Epithelial cell of prostate (primary cell): Measurements from ENCODE around the gene ABCC2.
"Not testable (repeated sequence)": the region's sequence is repeated elsewhere in the genome, so short reads cannot be mapped to it uniquely, and the experiment has no call there.

Experiments
- DNase-seq: peaks from one replicate; pipeline ENCODE4 v3.0.0-alpha.2; 2011; ENCODE audit warnings: low read depth, low spot score
- H3K27ac ChIP-seq: fragments of 450-650 bp; 2 replicates; pipeline ENCODE4 v1.5.1; 2017; ENCODE audit warnings: mild to moderate bottlenecking

Gene ABCC2

DNA sequence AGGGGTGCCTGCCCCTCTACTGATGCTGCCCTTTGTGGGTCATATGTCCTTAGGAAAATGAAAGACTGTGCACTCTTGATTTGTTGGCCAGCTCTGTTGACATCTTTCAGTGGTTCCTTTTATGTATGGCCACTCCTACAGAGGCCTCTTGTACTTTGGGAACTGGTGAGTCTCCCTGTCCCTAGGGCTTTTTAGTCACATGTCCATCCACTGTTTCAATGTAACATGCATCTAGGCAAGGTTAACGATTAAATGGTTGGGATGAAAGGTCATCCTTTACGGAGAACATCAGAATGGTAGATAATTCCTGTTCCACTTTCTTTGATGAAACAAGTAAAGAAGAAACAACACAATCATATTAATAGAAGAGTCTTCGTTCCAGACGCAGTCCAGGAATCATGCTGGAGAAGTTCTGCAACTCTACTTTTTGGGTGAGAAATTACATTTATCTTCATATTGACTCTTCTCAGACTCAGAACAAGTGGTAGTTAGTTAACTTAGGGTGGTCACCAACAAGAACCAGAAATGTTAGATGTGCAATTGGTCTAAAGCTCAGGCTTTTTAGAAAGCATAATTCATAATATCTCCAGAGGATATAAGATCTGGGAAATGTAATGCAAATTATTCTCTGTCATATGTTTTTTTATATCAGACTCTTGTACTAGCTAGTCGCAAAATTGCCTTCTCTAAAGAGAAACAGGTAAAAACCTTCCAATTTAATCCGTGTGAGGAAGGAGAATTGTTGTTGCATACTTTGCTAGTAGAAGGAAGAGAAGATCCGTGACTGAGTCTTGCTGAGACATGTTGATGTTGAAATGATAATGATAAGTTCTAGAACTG, at the start of gene ABCC2:
Gene ABCC2, plus strand, starts transcription at position 194 of the 840 bp plus-strand sequence. Its CDS starts 205 bp downstream, at position 399.
- DNase-seq, result no peak
- H3K27ac ChIP-seq, result peak within 1 kb of the TSS; percentile 62

DNA sequence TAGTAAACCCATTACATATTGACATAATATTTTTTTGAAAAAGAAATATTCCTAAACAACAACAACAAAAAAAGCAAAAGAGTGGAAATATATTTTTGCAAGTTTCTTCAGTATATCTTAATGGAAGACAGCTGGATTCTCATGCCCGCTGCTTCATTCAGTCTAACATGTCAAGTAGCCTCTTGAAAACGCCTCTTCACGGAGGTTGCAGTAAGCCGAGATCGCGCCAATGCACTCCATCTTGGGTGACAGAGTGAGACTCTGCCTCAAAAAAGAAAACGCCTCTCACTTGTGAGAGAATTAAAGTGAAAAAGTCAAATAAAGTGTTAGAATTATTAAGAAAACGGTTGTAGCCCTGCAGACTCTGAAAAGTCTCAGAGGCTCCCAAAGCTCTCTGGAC, 49.1 kb upstream of the ABCC2 start:
- H3K27ac ChIP-seq, result peak overlapping the region; percentile 90
- no peak for DNase-seq

GRCh38 chr10:99734111-99734510, 48.3 kb upstream of the ABCC2 start:
- DNase-seq, H3K27ac ChIP-seq: not testable (repeated sequence)

GRCh38 chr10:99740260-99740659, 42.2 kb upstream of the ABCC2 start:
- DNase-seq, result no peak
- H3K27ac ChIP-seq, result no peak overlapping the region

- no peak for DNase-seq
- no peak overlapping the region for H3K27ac ChIP-seq
These were observed 41.4 kb upstream of the ABCC2 start for GRCh38 chr10:99740933-99741559.

- no peak for DNase-seq
- H3K27ac ChIP-seq, result no peak overlapping the region
These were observed 40.2 kb upstream of the ABCC2 start for GRCh38 chr10:99742254-99742653.

- DNase-seq, result no peak
- no peak overlapping the region for H3K27ac ChIP-seq
These were observed 39.7 kb upstream of the ABCC2 start for GRCh38 chr10:99742701-99743100.

DNA sequence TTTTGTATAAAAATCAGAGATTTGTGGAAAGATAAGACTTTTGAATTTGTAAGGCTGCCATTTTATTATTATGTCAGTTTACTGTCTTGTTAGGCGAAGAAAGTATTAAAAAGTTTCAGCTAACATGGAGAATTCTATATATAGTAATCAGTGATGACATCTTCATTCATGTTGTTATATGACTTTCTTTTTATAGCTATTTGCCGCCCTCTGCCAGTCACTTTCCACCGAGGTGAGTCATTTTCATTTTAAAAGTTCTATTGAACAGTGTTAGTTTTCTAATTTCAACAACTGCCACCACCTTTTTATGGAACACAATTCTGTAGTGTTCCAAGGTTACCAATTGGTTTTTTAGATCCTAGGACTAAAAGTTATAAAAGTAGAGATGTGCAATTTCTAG, 38.6 kb upstream of the ABCC2 start:
- DNase-seq, result no peak
- H3K27ac ChIP-seq, result no peak overlapping the region

GRCh38 chr10:99746166-99746565, 36.3 kb upstream of the ABCC2 start:
- not testable (repeated sequence) for H3K27ac ChIP-seq, DNase-seq

GRCh38 chr10:99748823-99749451, 33.5 kb upstream of the ABCC2 start:
- no peak overlapping the region for H3K27ac ChIP-seq
- DNase-seq, result no peak

DNA sequence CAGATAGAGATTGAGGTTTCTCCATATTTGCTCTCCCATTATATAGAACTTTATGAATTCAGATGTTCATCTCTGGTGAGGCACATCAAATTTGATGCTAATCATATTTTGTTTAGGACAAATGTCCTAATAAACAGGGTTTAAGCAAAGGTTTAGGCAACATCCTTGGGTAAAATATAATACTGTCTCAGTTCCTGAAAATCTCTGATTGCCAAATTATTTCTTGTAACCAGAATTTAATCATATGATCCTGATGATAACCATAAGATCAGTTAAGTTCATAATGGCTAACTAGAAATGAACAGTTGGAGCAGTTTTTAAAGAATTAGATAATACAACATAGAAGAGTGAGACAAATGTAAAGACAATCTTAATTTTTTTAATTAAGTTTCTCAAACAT, 31.8 kb upstream of the ABCC2 start:
- DNase-seq, result no peak
- no peak overlapping the region for H3K27ac ChIP-seq

DNA sequence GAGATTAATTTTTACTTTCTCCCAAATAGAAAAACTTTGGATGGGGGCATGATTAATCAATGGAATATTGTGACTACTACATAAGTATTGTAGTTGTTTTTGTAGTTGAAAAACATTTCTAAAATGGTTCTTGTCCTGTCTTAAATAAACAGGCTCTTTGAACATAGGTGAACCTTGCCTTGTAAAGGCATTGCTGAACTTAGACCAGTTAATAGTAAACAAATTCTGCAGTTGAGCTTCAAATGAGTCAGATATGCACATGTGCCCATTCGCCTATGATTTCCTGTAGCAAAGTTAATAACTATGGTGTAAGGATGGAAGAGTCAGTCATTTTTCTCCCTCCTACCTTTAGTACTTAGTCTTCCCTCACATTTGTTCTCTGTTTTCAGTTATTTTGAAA, 27.8 kb upstream of the ABCC2 start:
- H3K27ac ChIP-seq, result no peak overlapping the region
- no peak for DNase-seq

DNA sequence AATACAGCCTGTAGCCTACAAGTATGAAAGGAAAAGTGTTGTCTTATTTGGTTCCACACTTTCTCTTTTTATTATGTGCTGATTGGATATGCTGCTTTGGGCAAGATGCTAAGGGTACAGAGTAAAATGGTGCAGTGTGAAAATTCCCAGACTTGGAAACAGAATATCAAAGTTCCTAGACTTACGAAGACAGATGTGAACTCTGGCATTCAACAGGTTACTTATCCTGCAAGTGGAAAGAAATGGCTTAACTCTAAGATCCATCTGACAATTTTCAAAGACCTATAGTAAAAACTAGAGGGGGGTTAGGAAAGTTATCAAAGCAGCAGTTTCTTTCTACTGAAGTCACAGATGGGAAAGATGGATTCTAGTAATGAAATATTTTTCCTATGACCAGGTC, 26.3 kb upstream of the ABCC2 start:
- no peak overlapping the region for H3K27ac ChIP-seq
- DNase-seq, result no peak

- DNase-seq, result no peak
These were observed 24.1 kb upstream of the ABCC2 start for GRCh38 chr10:99758211-99758891.

DNA sequence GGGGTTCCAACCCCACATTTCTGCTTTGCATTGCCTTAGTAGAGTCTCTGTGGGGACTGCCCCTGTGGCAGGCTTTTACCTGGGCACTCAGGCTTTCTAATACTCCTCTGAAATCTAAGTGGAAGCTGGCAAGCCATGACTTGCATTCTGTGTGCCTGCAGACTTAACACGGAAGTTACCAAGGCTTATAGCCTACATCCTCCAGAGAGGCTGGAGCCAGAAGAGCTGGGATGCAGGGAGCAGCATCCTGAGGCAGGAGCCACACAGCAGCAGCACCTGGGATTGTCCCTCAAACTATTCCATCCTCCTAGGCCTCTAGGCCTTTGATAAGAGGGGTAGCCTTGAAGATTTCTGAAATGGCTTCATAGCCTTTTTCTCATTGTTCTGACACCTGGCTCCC, 22.1 kb upstream of the ABCC2 start:
- H3K27ac ChIP-seq, result peak overlapping the region; percentile 32
- DNase-seq, result no peak

More at GRCh38 chr10:99758211-99758891, 24.1 kb upstream of the ABCC2 start:
- no peak overlapping the region for H3K27ac ChIP-seq

DNA sequence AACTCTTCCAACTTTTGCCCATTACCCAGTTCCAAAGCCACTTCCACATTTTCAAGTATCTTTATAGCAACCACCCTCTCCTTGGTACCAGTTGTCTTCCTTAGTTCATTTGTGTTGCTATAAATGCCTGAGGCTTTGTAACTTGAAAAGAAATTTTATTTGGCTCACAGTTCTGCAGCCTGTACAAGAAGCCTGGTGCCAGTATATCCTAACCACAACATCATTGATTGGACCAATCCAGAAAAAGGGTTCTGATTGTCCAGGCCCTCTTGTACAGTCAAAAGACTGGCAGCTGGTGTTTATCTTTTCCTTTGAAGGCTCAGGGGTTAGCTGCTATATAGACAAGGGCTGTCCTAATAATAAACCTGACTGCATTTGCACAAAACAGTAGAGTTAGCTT, 21.1 kb upstream of the ABCC2 start:
- DNase-seq, result no peak
- H3K27ac ChIP-seq, result no peak overlapping the region

GRCh38 chr10:99765672-99766301, 16.7 kb upstream of the ABCC2 start:
- DNase-seq, result no peak
- no peak overlapping the region for H3K27ac ChIP-seq

GRCh38 chr10:99766302-99766681, 16.1 kb upstream of the ABCC2 start:
- no peak for DNase-seq
- no peak overlapping the region for H3K27ac ChIP-seq

GRCh38 chr10:99767901-99768300, 14.5 kb upstream of the ABCC2 start:
- no peak for DNase-seq
- H3K27ac ChIP-seq, result no peak overlapping the region

GRCh38 chr10:99768556-99768955, 13.9 kb upstream of the ABCC2 start:
- DNase-seq, result no peak
- H3K27ac ChIP-seq, result no peak overlapping the region
